Measurements from ENCODE around the gene BMPR1B. TPM values are rescaled to one million over a fixed set of nuclear protein-coding genes. Genes with fewer than 3 reads are reported as not detected.

Gene BMPR1B
- total RNA-seq, 1 experiment from 2014 or later, result 7.1 TPM

DNA sequence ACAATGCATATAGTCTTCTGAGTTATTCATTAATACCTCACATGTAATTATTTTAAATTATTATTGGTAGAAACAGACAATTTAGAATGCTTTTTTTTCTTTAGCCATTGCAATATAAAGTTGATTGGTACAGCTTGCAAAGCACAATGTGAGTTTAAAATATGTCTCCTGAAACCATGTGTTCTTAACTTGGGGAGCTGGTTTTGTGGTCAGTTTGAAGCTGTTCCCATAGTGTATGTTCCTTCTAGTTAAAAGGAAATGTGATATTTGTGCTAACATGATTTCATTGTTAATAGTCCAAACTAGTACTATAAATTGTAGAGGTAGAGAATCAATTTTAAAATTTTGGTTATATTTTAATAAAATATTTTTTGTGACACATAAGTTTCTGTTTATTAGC is 247.2 kb downstream of the BMPR1B start:
- BruUV-seq (replicated peaks), result no TSS peak
- ChIA-PET POLR2A (ENCODE audit: unreplicated experiment) (no interaction called here), CTCF (no interaction called here)
- H3K79me2 ChIP-seq (ENCODE audit: low read length), result no peaks in the 10 kb centered on the region
- no peaks in the 10 kb centered on the region for H3K36me3 ChIP-seq (ENCODE audit: low read depth, low read length)
- H3K4me2 ChIP-seq (ENCODE audit: low read length), result no peak overlapping the region
- H2AFZ ChIP-seq (ENCODE audit: low read length), result no peak overlapping the region
- no peaks in the 10 kb centered on the region for H3K4me1 ChIP-seq (ENCODE audit: insufficient read depth, low read length)
- no peaks in the 10 kb centered on the region for H3K27me3 ChIP-seq (ENCODE audit: low read length)
- H3F3A ChIP-seq (ENCODE audit: low read length, unreplicated experiment), result no peaks in the 10 kb centered on the region
- intact Hi-C loops (cut with micrococcal nuclease), result no loop called here
- DNase-seq (no peak), ATAC-seq (no peak)
- H3K9ac ChIP-seq (ENCODE audit: low read length), result no peak overlapping the region
- H3K4me3 ChIP-seq (ENCODE audit: low read length), result no peak overlapping the region
- no peaks in the 10 kb centered on the region for H3K9me2 ChIP-seq (replicated peaks; ENCODE audit: low read length)
- H3K27ac ChIP-seq (ENCODE audit: low read length), result no peak overlapping the region
- TF ChIP-seq, protein P1, sequence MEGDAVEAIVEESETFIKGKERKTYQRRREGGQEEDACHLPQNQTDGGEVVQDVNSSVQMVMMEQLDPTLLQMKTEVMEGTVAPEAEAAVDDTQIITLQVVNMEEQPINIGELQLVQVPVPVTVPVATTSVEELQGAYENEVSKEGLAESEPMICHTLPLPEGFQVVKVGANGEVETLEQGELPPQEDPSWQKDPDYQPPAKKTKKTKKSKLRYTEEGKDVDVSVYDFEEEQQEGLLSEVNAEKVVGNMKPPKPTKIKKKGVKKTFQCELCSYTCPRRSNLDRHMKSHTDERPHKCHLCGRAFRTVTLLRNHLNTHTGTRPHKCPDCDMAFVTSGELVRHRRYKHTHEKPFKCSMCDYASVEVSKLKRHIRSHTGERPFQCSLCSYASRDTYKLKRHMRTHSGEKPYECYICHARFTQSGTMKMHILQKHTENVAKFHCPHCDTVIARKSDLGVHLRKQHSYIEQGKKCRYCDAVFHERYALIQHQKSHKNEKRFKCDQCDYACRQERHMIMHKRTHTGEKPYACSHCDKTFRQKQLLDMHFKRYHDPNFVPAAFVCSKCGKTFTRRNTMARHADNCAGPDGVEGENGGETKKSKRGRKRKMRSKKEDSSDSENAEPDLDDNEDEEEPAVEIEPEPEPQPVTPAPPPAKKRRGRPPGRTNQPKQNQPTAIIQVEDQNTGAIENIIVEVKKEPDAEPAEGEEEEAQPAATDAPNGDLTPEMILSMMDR (conservative IDR thresholded peaks at IDR 0.05; ENCODE audit: low read depth, low read length), result no peak
- TF ChIP-seq EZH2phosphoT487 (IDR thresholded peaks at IDR 0.05; ENCODE audit: borderline replicate concordance, low read length) (no peak), EZH2 (IDR thresholded peaks at IDR 0.05; ENCODE audit: low read length, unreplicated experiment) (no peak)
- H4K20me1 ChIP-seq (ENCODE audit: low read length), result no peaks in the 10 kb centered on the region
- no peaks in the 10 kb centered on the region for H3K9me3 ChIP-seq (ENCODE audit: low read length)

DNA sequence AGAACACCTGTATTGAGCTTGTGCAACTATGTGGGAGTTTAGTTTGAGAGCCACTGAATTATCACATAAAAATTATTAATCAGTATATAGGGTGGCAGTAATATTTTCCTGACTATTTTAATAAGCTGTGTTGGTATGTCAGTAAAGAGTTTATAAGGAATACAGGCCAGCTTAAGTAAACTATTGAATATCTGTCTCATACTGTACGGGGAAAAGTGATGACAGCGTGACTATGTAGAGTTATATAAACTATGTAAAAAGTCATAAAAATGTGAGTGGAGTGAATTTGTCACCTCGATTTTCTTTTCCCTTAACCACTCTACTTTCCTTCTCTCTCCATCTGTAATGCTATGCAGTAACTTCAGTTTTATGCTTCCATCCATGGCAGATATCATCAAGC is 250.2 kb downstream of the BMPR1B start:
- H3K27ac ChIP-seq (ENCODE audit: low read length), result no peak overlapping the region
- DNase-seq (peak; percentile 13), ATAC-seq (peak; percentile 95)
- TF ChIP-seq EZH2 (IDR thresholded peaks at IDR 0.05; ENCODE audit: low read length, unreplicated experiment) (no peak), EZH2phosphoT487 (IDR thresholded peaks at IDR 0.05; ENCODE audit: borderline replicate concordance, low read length) (no peak)
- BruUV-seq (replicated peaks), result no TSS peak
- intact Hi-C loops (cut with micrococcal nuclease), result no loop called here
- H4K20me1 ChIP-seq (ENCODE audit: low read length), result no peaks in the 10 kb centered on the region
- H3K4me1 ChIP-seq (ENCODE audit: insufficient read depth, low read length), result no peaks in the 10 kb centered on the region
- ChIA-PET CTCF (no interaction called here), POLR2A (ENCODE audit: unreplicated experiment) (interaction anchor here (0.8 kb wide), 1 partner anchor 11 kb away, joined by 8 read pairs; no protein-coding TSS in a partner anchor)
- no peaks in the 10 kb centered on the region for H3K27me3 ChIP-seq (ENCODE audit: low read length)
- H3K9me2 ChIP-seq (replicated peaks; ENCODE audit: low read length), result no peaks in the 10 kb centered on the region
- H2AFZ ChIP-seq (ENCODE audit: low read length), result no peak overlapping the region
- H3K36me3 ChIP-seq (ENCODE audit: low read depth, low read length), result no peaks in the 10 kb centered on the region
- H3K4me2 ChIP-seq (ENCODE audit: low read length), result 0 out of 2 replicates have a peak overlapping the region, but pooled peaks have one; percentile 8
- H3K4me3 ChIP-seq (ENCODE audit: low read length), result no peak overlapping the region
- H3F3A ChIP-seq (ENCODE audit: low read length, unreplicated experiment), result no peaks in the 10 kb centered on the region
- no peaks in the 10 kb centered on the region for H3K9me3 ChIP-seq (ENCODE audit: low read length)
- no peaks in the 10 kb centered on the region for H3K79me2 ChIP-seq (ENCODE audit: low read length)
- H3K9ac ChIP-seq (ENCODE audit: low read length), result no peak overlapping the region

DNA sequence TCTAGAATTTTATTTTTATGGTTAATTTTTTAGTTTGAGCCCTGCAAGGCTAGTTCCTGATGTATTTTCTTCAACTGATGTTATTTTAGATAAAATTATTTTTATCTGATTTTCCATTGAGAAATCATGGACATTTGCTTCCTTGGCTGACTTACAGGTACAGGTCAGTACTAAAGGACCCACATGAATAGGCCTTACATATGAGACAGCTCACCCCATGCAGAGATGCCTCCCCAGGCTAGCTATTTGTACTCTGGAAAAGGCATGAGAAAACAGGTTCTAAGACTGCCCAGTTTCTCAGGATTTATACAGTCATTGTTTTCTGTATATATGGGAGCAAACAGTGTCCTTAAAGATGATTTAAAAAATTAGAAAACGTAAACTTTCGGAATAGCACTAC is 255.5 kb downstream of the BMPR1B start:
- POLR2A ChIA-PET (ENCODE audit: unreplicated experiment), result no interaction called here
- H3K9me2 ChIP-seq (replicated peaks; ENCODE audit: low read length), result no peaks in the 10 kb centered on the region
- H3K4me3 ChIP-seq (ENCODE audit: low read length), result no peak overlapping the region
- no peaks in the 10 kb centered on the region for H3K79me2 ChIP-seq (ENCODE audit: low read length)
- H3K4me2 ChIP-seq (ENCODE audit: low read length), result no peak overlapping the region
- no peaks in the 10 kb centered on the region for H3K36me3 ChIP-seq (ENCODE audit: low read depth, low read length)
- no peaks in the 10 kb centered on the region for H3F3A ChIP-seq (ENCODE audit: low read length, unreplicated experiment)
- no peaks in the 10 kb centered on the region for H4K20me1 ChIP-seq (ENCODE audit: low read length)
- BruUV-seq (replicated peaks), result no TSS peak
- H3K9ac ChIP-seq (ENCODE audit: low read length), result no peak overlapping the region
- no peak overlapping the region for H2AFZ ChIP-seq (ENCODE audit: low read length)
- H3K27me3 ChIP-seq (ENCODE audit: low read length), result no peaks in the 10 kb centered on the region
- no peaks in the 10 kb centered on the region for H3K9me3 ChIP-seq (ENCODE audit: low read length)
- intact Hi-C loops (cut with micrococcal nuclease), result no loop called here
- H3K27ac ChIP-seq (ENCODE audit: low read length), result no peak overlapping the region
- H3K4me1 ChIP-seq (ENCODE audit: insufficient read depth, low read length), result no peaks in the 10 kb centered on the region
- no peak for DNase-seq
- TF ChIP-seq EZH2phosphoT487 (IDR thresholded peaks at IDR 0.05; ENCODE audit: borderline replicate concordance, low read length) (no peak), EZH2 (IDR thresholded peaks at IDR 0.05; ENCODE audit: low read length, unreplicated experiment) (no peak)
- TF ChIP-seq, protein P1 (conservative IDR thresholded peaks at IDR 0.05; ENCODE audit: low read depth, low read length), result no peak
- CTCF ChIA-PET, result no interaction called here
- no peak for ATAC-seq

Data from PC-3 (cell line).